CD4-positive, alpha-beta T cell treated with Interferon alpha-2 for 1 hour (primary cell): ENCODE measurements around the gene ACY1.

ENCODE experiments used
- DNase-seq, 2 donors: peaks; one replicate each; pipeline ENCODE4 v3.0.0-alpha.2; 2020 to 2022

The ACY1 gene

DNA sequence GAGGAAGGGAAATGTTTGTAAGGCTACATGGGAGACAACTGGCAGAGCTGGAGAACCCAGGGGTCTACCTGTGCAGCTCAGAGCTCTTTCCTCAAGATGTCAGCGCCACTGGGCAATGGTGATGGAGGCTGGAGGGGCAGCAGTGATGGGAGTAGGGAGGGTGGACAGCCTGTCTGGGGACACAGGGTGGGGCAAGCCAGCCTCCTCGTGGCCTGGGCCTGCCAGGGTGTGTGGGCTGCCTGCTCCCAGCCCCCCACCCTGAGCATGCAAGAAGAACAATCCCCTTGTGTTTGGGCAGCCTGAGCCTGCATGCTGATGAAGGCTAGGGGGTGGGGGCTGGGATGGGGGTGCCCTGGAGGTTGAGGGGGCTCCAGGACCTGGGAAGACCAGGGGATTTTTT, 17.3 kb upstream of the ACY1 start:
- no peak for DNase-seq

DNA sequence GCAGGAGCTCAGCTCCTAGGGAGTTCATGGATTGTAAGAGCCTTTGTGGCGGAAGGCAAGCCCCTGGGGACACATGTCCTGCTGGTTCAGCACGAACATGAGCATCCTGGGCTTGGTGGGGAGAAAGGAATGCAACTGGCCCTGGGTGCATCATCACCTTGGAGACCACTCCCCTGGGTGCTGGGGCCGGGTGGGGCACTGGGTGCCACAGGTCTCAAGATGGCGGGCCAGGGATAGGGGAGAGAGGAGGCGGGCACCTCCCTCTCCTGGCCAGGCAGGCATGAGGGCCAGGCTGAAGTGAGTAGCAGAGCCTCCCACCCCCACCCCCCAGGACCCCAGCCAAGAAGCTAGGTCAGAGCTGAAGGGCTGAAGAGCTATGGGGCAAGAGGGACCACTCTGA, 16.8 kb upstream of the ACY1 start:
- DNase-seq: no peak

DNA sequence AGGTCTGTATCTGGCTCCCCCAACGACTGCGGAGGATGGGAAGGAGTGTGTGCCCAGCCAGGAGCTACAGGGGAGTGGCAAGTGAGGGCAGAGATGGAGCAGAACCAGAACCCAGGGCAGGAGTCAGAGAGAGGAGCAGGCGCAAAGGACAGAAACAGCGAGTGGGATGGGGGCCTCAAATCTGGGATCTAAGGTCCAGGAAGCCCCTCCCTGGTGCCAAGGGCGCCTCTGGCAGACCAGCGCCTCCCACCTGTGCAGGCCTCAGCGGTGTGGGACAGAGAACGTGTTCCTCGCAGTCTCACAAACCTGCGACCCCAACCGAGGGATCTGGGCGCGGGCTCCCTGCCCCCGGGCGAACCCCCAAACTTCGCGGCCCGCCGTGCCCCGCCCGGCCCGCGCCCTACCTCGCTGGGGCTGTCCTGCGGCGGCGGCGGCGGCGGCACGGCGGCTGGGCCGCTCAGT, 16.4 kb upstream of the ACY1 start:
- DNase-seq: no peak

DNA sequence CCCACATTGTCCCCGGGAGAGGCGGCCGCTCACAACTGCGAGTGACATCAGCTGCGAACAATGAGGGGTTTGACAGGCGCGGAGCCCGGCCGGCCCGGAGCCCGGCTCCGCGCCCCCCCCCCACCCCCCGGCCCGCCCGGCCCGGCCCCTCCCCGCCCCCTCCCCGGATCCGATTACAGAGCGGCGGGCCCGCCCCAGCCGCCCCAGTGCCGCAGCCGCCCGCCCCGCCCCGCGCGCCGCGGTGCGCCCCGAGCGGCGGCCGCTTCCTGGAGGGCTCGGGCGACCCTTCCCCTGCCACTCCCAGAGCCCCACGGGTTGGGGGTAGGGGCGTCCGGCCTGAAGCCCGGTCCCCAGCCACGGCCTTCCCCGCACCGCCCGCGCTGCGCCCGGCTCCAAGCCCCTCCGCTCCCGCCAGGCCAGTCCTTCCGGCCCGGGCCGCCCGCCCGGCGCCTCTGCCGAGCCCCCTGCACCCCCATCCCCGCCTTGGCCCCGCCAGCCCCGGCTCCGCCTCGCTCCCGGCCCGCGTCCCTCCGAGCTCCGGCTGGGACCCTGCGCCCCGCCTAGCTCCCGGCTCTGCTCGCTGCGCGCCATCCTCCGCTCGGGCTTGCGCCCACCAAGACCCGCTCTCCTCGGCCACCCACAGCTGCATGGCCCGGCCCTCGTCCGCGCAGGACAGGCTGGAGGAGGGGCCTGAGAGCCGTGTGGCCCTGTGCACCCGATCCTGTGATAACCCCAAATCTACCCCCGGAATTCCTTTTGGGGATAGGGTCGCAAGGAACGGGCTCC, 15.8 kb upstream of the ACY1 start, which contains the start of gene PCBP4:
Gene PCBP4 (minus strand): TSS at position 71 of the 786 bp plus-strand sequence. CDS start 6,214 bp downstream, outside the sequence.
- peak in 1 of 2 donors; percentile 54 for DNase-seq

DNA sequence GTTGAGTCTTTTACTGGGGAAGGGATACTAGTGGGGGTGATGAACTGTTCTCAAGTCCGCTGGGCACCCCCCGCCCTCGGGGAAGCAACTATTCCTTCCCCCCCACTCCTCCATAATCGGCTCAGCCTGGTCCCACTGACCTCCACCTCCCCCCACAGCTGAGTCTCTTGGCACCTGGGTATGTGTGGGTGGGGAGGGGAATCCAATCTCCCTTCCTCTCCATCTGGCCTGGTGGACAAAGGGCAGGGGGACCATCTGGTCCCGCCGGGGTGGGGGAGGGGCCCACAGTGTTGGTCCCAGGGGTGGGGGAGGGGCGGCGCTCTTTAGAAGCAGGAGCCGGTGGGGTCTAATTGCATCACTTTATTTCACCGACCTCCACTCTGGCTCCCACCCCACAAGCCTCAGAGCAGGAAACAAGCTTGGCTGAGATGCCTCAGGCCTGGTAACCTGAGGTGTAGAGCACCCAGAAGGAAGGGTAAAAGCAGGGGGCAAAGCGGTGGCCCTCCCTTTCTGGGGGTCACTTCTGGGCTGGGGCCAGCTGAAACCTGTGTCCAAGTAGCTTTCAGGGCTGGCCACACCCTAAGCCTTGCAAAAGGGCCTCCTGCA, 15.1 kb upstream of the ACY1 start:
- no peak for DNase-seq

DNA sequence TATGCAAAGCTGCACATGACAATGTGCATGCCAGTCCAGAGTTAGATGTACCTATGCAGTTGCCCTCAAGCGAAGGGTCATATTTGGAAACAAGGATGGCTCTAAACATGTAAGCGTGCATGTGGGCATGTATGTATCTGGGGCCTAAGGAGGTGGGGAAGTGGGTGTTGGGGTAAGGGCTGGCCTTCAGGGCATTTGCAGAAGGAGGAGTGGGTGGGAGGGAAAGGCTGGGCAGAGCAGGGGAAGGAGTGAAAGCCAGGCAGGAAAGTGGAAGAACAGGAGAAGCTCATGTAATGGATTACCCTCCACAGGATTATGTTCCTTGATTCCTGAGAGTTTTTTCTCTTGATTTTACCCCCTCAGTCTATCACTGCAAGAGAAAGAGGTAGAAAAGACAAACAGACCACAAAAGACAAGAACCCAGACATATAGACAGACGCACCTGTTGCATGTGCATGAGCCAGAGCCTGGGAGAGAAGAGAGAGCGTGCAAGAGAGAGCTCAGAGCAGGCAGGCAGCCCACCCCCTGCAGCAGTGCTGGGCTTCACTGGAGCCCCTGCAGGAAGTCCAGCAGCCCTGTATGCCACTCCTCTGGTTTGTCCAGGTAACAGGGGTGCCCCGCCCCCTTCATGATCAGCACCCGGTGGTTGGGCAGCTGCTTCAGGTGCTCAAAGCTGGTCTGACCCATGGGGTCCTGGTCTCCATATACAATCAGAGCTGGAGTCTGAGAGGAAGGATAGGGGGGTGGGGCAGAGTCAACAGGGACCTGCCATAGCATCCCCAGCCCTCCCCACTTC, 14.3 kb upstream of the ACY1 start:
- no peak for DNase-seq

DNA sequence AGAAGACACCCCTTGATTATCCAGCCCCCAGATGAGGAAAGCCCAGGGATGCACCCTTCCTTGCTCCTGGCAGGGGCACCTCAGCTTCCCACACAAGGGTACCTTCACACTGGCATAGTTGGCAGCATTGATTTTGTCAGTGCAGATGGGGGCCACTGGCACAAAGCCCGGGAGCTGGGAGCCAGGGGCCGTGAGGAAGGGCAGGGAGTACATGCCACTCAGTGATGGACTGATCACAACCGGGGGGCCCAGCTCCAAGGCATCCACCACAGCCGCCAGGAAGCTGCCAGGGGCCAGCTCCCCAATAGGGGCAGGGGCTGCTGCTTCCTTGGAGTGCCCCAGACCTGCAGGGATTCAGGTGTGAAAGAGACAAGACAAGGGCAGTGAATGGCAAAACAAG, 13.5 kb upstream of the ACY1 start:
- no peak for DNase-seq

DNA sequence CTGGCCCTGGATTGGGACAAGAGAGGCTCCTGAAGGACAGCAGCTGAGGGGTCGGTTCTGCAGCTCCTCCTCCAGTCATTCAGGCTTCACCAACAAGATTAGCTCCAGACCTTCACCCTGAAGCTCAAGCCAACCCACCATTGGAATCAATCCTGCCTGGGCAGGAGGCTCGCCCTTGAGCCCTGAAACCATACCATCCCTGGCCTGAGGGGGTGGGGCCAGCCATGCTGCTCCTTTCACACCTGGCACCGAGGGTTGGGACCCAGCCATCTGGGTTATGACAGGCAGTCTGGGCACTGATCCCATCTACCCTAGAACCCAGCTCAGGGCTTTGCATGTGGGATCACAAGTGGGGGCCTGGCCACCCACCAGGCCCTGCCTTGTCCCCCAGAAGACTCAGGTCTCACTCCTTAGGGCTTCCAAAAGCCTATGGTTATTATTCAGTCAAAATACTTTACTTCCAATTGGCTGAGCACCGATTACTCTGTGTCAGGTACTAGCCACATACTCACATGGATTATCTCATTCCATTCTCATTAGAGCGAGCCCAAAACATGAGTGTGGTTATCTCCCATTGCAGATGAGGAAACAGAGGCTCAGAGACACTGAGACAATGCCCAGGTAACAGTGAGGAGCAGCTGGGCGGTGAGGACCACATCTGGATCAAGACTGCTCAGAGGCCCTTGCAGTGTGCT, 12.6 kb upstream of the ACY1 start:
- no peak for DNase-seq

DNA sequence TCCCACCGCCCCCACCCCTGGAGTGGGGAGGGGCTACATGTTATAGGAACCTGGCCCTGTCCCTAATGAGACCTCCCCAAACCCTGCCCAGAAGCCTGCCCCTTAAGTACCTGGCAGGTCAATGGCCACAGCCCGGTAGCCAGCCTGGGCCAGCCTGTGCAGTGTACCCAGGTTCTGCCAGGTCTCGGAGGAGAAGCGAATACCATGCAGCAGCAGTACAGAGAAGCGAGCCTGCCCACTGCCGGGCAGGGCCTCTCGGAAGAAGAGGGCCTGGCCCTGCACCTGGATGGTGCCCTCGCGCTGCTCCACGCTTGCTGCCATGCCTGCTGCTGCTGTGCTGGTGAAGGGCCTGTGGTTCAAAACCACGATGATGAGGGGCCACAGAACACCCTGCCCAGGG, 12.0 kb upstream of the ACY1 start:
- DNase-seq: no peak

DNA sequence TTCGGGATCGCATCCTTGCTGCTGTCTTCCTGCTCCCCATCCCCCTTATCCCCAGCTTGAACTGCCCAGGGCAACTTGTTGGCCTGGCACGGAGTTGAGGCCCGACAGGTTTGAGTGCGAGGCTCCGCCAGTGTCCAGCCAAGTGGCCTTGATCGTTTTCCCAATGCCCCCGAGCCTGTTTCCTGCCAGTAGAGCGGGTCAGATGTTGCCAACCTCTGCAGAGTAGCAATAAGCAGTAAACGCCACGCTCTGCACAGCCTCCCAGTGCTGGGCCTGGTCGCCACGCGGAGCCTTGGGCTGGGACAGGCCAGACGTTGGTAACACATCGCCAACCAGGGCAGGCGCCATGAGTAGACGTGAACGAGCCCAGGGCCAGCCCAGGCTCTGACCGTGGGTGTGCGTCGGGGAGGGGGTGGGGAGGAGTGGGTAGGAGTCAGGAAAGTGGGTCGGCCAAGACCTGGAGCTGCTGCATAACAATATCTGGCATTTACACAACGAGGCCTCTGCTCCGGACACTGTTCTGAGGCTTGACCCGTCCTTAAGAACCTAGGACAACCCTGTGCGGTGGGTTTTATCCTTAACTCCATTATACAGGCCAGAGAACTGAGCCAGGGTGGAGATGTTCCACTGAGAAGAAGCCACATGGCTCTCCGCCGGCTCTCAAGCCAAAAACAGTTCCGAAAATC, 8.9 kb upstream of the ACY1 start:
- peak in 1 of 2 donors; percentile 12 for DNase-seq

DNA sequence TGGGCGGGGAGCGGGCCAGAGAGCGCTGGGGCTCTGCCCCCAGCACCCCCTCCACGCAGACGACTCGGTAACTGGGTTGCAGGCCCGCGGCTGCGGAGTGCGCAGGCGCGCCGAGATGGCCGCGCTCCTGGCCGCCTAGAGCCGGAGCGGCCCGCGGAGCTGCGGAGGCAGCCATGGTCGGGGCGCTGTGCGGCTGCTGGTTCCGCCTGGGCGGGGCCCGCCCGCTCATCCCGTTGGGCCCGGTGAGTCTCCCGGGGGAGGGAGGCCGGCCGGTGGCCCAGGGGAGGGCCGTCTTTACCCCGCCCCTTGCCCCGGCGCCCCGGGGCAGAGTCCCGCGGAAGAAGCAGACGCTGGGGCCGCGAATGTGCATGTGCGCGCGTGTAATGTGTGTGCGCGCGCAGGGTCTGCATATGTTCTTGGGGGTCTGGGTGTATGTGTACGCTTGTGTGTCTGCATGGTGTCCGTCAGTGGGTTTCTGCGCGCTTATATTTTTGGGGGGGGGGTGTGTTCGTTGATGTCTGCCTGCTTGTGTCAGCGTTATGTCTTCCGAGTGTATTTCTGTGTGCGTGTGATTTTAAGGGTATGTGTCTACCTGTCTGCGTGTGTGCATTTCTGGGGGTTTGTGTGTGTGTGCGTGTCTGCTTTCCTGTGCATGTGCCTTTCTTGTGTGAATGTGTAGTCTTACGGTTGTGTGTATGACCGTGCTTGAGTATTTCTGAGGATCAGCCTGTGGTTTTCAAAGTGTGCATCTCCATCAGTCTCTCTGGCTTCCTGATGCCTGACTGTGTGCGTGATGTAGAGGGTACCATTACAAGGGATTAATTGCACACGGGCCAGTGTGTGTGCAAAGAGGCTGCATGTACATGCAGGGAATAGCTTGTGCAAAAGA, 8.1 kb upstream of the ACY1 start, which contains the start of gene ABHD14A:
Gene ABHD14A (plus strand): TSS at position 102 of the 889 bp plus-strand sequence. CDS start 72 bp downstream, at position 174.
- peak; percentile 73 to 88 for DNase-seq

DNA sequence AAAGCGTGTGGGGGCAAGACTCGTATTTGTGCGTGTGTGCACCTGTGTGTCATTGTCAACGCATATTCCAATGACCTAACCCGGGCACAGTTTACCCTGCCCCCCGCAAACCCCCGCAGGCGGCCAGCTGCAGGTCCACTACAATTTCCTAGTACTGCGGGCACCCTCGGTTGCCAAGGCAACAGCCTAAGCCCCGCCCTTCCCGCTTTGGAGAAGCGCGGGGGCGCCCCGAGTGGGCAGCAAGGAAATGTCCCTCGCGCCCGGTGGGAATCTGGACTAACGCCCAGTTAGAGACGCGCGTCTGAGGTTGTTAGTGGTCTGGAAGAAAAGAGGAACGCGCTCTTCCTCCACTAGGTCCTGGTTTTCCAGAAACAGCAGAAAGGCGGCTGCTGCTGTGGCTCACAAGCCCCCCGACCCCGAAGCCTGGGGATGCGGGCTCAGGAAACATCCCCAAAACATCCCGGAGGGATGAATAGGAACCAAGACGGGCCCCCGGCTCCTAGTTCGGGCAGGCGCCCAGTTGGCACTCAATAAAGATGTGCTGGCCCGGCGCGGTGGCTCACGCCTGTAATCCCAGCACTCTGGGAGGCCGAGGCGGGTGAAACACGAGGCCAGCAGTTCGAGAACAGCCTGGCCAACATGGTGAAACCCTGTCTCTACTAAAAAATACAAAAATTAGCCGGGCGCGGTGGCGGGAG, 7.3 kb upstream of the ACY1 start:
- peak in 1 of 2 donors; percentile 50 for DNase-seq

DNA sequence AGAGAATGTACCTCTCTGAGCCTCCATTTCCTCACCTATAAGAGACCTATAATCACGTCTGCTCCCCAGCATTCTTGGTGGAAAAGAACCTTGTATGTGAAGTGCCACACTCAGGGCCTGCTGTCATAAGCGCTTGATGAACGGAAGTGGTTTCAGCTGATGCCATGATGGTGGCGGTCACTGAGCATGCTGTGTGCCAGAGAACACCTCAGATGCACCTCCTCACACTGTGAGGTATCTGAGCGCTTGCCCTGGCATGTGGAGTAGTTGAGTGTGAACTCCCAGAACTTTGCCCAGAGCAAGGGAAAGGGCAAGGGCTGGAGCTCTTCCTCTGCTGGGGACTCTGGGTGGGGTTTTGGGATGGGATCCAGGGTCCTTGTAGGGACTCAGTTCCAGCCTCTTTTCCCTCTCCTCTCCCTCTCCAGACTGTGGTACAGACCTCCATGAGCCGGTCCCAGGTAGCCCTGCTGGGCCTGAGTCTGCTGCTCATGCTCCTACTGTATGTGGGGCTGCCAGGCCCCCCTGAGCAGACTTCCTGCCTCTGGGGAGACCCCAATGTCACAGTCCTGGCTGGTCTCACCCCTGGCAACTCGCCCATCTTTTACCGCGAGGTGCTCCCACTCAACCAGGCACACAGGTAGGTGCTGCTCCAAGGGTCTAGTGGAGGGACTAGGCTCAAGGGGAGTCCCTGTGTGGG, 5.7 kb upstream of the ACY1 start:
- peak in 1 of 2 donors; percentile 57 for DNase-seq

DNA sequence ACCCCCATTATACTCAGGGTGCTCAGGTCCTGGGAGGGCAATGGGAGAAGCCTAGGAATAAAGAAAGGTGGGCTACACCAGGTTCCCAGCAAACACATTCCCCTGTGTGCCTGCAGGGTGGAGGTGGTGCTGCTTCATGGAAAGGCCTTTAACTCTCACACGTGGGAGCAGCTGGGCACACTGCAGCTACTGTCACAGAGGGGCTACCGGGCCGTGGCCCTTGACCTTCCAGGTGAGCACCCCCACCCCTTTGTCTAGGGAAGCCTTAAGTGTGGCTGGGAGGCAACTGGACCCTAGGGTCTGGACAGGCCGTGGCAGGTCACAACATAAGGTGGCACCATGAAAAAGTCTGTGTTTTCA, 5.2 kb upstream of the ACY1 start:
- no peak for DNase-seq

DNA sequence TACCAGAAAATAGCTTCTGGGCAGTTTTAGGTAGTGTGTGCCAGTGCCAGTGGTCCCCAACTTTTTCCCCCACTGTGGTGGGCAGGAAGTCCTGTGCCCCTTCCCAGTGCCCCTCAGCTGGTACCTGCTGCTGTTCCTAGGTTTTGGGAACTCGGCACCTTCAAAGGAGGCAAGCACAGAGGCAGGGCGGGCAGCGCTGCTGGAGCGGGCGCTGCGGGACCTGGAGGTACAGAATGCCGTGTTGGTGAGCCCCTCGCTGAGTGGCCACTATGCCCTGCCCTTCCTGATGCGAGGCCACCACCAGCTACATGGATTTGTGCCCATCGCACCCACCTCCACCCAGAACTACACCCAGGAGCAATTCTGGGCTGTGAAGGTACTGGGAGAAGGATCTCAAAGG, 3.1 kb upstream of the ACY1 start:
- DNase-seq: no peak

DNA sequence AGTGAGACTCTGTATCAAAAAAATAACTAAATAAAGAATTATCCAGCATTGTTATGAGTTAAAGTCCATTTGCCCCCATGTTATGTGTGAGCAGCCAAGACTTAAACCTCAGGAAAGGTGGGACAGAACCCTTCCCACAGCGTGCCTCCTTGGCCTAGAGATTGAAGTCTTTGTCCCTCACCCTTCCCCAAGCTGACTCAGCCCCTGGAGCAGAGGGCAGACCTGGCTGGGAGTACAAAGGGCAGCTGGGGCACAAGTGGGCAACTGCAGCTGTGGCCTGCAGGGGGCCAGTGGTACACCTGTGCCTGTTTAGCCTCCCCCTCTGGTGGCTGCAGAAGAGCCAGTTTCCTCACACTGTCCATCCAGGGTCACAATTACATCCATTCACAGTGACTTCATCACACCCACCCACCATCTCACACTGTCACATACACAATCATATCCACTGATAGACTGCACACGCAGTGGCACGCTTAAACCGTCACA, 940 bp upstream of the ACY1 start:
- peak in 1 of 2 donors; percentile 29 for DNase-seq

DNA sequence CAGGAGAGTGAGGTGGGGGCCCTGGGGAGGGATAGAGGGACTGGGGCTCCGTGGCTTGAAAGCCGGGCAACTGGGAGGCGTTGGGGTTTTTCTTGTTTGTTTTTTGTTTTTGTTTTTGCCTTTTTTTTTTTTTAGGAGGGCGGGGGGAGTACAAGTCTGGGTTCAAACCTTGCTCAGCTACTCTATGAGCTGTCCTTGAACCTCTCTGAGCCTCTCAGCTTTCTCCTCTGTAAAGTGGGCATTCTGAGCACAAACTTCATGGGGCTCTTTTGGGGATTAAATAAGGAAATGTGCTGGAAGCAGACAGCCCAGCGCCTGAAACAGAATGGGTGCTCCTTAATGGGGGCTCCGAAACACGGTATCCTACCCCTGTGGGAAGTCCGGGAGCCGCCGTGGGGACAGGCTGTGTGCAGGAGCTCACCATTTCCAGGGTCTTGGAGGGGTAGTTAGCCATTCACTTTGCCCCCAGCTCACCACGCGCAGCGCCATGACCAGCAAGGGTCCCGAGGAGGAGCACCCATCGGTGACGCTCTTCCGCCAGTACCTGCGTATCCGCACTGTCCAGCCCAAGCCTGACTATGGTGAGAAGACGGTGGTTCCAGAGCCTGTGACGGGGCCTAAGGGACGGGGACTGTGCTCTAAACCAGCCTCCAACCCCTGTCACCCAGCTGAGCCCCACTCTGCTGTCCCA, 388 bp downstream of the ACY1 start:
- DNase-seq: no peak

DNA sequence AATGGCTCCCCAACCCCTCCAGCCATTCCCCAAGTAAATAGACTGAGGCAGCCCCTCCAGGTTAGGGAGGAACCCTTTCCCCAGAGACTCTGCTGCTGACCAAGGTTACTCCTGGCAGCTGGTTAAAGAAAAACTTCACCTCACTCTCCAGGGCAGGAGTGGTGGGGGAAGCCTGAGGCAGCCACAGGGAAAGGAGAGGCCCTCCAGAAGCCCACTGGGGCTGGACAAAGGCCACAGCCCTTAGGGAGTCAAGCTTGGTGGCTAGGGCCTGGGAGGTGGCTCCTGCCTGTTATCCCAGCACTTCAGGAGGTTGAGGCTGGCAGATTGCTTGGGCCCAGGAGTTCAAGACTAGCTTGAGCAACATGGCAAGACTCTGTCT, 923 bp downstream of the ACY1 start:
- no peak for DNase-seq

DNA sequence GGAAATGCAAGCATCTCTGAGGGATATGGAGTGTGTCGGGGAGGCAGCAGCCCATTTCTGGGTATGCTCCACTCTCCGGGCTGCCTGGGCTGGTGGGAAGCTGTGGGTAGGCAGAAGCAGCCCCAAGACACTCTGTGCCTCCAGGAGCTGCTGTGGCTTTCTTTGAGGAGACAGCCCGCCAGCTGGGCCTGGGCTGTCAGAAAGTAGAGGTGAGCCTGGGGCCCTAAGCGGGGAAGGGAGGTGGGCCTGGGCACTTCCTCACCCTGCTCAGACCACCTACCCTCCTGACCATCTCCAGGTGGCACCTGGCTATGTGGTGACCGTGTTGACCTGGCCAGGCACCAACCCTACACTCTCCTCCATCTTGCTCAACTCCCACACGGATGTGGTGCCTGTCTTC, 1.7 kb downstream of the ACY1 start:
- no peak for DNase-seq
